Measurements from ENCODE around the gene SMIM41.
"Not testable (repeated sequence)": the region's sequence is repeated elsewhere in the genome, so short reads cannot be mapped to it uniquely, and the experiment has no call there.

SMIM41 gene

GRCh38 chr12:52086944-52087835 lies 7.7 kb downstream of the SMIM41 start:
- no peak for DNase-seq

GRCh38 chr12:52087961-52088820 lies 8.7 kb downstream of the SMIM41 start:
- no peak for DNase-seq

- no peak for DNase-seq
Measured at GRCh38 chr12:52089491-52089890, 10.0 kb downstream of the SMIM41 start.

- DNase-seq, result no peak
Measured at GRCh38 chr12:52090291-52090690, 10.8 kb downstream of the SMIM41 start.

- no peak for DNase-seq
Measured at GRCh38 chr12:52091061-52091460, 11.6 kb downstream of the SMIM41 start.

GRCh38 chr12:52091869-52092268 lies 12.4 kb downstream of the SMIM41 start:
- DNase-seq, result no peak

- DNase-seq, result no peak
Measured at GRCh38 chr12:52093346-52093745, 13.8 kb downstream of the SMIM41 start.

- DNase-seq, result no peak
Measured at GRCh38 chr12:52096332-52097044, 17.0 kb downstream of the SMIM41 start.

GRCh38 chr12:52097045-52097666 lies 17.7 kb downstream of the SMIM41 start:
- no peak for DNase-seq

- DNase-seq, result not testable (repeated sequence)
Measured at GRCh38 chr12:52104431-52105089, 25.1 kb downstream of the SMIM41 start.

- DNase-seq, result peak; percentile 75
Measured at GRCh38 chr12:52116222-52117125, 37.0 kb downstream of the SMIM41 start.

GRCh38 chr12:52117806-52118475 lies 38.4 kb downstream of the SMIM41 start:
- not testable (repeated sequence) for DNase-seq

GRCh38 chr12:52119398-52120254 lies 40.1 kb downstream of the SMIM41 start:
- DNase-seq, result peak; percentile 30

- no peak for DNase-seq
Measured at GRCh38 chr12:52120951-52121823, 41.7 kb downstream of the SMIM41 start.

- peak; percentile 70 for DNase-seq
Measured at GRCh38 chr12:52121824-52122539, 42.5 kb downstream of the SMIM41 start.

GRCh38 chr12:52122540-52122871 lies 43.0 kb downstream of the SMIM41 start:
- no peak for DNase-seq

GRCh38 chr12:52122904-52123303 lies 43.4 kb downstream of the SMIM41 start:
- DNase-seq, result no peak
